NCI-H1694 (cell line): ENCODE data around the gene CCNA2.

ENCODE experiments used
- DNase-seq: peaks from one replicate; lab custom pipeline; 2025; lab: John Stamatoyannopoulos, UW

The CCNA2 gene

GRCh38 chr4:121773883-121774282, 49.8 kb downstream of the CCNA2 start:
- no peak for DNase-seq

DNA sequence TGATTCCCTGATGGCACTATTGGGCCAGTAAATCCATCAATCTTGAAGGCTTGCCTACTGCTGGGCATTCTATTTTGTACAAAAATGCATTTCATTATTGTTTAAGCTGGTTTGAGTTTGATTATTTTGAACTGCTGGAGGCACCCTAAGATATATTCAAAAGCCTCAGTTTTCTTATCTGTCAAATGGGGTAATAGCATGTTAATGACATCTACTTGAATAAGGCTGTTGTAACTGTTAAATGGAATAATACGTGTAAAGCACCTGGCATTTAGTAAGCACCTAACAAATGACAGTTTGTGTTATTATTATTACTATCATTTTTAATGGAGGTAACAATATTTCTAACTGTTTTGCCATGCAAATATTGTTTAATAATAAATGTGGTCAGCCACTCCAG, 51.8 kb downstream of the CCNA2 start:
- DNase-seq, result no peak

DNA sequence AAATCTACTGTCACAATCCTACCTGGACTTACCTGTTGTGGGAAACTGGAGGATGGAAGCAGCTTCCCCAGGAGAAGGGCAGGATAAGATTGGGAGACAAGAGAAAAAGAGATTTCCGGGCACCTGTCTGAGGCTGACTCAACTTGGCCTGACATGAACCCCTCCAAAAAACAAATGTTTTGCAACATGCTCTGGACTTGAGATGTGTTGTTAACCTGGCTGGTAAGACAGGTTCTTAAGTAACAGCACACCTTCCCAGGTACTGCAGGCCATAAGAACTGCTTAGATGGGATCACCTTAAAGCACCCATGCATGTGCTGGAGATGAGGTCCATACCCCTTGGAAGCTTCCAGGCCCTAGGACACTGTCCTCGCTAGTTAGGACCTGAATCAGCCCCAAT, 54.3 kb downstream of the CCNA2 start:
- no peak for DNase-seq

- DNase-seq, result no peak
These were observed 56.5 kb downstream of the CCNA2 start for GRCh38 chr4:121767166-121767565.
